ENCODE results near the gene CCDC57.

Gene CCDC57

GRCh38 chr17:82058230-82058854, 154.3 kb downstream of the CCDC57 start:
- DNase-seq: no peak

GRCh38 chr17:82056729-82057621, 155.7 kb downstream of the CCDC57 start:
- no peak for DNase-seq

- no peak for DNase-seq
Measured at GRCh38 chr17:82055965-82056728, 156.5 kb downstream of the CCDC57 start.

- DNase-seq: no peak
Measured at GRCh38 chr17:82055023-82055964, 157.3 kb downstream of the CCDC57 start.

- DNase-seq: no peak
Measured at GRCh38 chr17:82054351-82055022, 158.2 kb downstream of the CCDC57 start.

- DNase-seq: no peak
Measured at GRCh38 chr17:82053556-82054263, 158.9 kb downstream of the CCDC57 start.

- no peak for DNase-seq
Measured at GRCh38 chr17:82053130-82053529, 159.5 kb downstream of the CCDC57 start.

- no peak for DNase-seq
Measured at GRCh38 chr17:82052638-82053059, 160.0 kb downstream of the CCDC57 start.

- DNase-seq: peak; percentile 33
Measured at GRCh38 chr17:82051776-82052637, 160.6 kb downstream of the CCDC57 start, which contains the start of the genes GPS1 and RFNG. Gene GPS1, plus strand, starts transcription at chr17:82051898. Its CDS starts 34 bp downstream, at chr17:82051932. Gene RFNG, minus strand, starts transcription at chr17:82051811. Its CDS starts 45 bp downstream, at chr17:82051766.

All from KG1 (cell line).